HG03571 (cell line): ENCODE measurements around the gene CST7.
"Not testable (repeated sequence)": the region's sequence is repeated elsewhere in the genome, so short reads cannot be mapped to it uniquely, and the experiment has no call there.

Experiments
- ATAC-seq: cut with Tn5 transposase; IDR thresholded peaks from one replicate; pipeline ENCODE4 v1.9.1; 2021; ENCODE audit not compliant: unreplicated experiment

Gene CST7

DNA sequence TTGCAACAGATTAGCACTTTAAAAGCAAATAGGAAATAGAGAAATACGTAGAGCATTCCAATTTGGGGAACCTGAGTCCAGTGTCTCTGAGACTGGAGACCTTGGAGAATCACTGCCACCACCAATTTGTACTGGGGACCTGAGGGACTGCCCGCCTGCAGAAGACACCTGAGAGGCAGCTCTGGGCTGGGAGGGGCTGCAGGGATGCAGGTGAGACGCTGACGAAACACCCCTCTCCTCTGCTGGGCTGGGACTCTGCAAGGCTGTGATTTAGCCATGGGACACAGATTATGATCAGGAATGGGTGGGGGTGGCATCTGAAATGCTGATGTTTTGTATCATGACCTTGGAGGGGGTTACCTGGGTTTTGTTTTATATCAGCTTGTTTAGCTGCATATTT is 50.5 kb downstream of the CST7 start:
- no peak for ATAC-seq

DNA sequence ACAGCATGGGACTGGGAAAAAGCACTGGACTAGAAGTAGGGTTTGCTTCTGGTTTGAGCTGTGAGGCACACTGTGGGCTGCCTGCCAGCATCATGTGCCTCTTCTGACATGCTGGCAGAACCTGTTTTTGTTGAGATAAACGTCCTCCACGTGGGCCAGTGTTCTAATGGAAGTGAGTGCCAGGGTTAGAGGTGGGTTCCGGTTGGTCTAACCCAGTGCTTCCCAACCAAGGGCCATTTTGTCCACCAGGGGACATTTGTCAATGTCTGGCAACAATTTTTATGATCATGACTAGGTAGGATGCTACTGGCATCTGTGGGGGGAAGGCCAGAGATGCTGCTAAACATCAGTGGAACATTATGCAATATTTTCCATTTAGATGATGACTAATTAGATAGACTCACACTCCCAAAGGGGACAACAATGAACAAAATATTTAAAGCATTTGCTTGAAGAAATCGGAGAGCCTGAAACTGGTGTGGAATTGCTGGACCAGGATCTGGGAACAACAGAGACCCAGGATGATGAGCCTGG is 51.3 kb downstream of the CST7 start:
- ATAC-seq = no peak

- not testable (repeated sequence) for ATAC-seq
Observed at GRCh38 chr20:25001323-25001722, 52.3 kb downstream of the CST7 start.

DNA sequence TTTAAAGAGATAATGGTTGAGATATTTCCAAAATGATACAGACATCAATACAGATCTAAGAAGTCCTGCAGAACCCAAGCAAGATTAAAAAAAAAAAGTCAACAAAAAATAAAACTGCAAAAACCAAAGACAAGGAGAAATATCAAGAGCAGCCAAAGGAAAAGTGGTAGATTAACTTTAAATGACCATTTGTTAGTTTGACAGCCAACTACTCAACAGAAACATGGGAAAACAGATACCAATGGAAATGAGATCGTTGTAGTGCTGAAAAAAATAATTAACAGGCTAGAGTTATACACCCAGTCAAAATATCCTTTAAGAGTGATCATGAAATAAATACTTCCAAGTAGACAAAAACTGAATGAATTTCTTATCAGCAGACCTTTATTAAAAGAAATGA is 53.9 kb downstream of the CST7 start:
- ATAC-seq = no peak

- no peak for ATAC-seq
Observed at GRCh38 chr20:25005220-25005619, 56.2 kb downstream of the CST7 start.

GRCh38 chr20:25005661-25006060 is 56.6 kb downstream of the CST7 start:
- no peak for ATAC-seq

DNA sequence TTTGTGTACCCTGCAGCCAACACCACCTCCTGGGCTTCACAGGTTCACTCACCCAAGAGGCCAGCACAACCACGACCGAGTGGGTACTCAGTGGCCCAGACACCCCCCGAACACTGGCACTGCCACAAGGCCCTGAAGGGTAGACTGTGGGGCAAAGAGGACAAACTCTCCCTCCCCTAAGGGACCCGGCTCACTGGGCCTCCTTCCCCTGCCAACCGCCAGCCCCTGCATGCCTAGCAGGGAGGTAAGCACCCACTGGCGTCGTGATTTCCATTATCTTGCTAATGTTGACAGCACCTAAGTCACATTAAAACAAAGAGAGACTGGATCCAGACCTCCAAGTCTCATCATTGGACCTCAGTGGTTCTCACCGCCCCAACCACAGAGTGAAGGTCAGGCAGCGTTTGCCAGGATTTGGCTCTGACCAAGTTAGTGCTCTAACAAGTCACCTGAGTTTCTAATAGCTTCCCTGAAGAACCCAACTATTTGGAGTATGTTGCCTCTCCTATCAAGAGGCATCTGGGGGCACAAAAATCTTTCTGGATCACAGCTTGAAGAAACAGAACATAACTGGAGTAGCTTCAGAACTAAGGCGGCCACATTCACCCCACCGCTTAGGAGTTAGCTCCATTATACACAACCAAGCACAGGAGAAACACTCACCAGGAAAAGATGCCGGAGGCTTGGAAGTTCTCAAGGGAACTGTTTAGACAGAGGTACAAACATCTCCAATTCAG is 57.5 kb downstream of the CST7 start:
- no peak for ATAC-seq

GRCh38 chr20:25007491-25008305 is 58.6 kb downstream of the CST7 start:
- no peak for ATAC-seq

GRCh38 chr20:25008388-25009217 is 59.5 kb downstream of the CST7 start:
- no peak for ATAC-seq
